ENCODE results near the gene TIMM50.

DNA sequence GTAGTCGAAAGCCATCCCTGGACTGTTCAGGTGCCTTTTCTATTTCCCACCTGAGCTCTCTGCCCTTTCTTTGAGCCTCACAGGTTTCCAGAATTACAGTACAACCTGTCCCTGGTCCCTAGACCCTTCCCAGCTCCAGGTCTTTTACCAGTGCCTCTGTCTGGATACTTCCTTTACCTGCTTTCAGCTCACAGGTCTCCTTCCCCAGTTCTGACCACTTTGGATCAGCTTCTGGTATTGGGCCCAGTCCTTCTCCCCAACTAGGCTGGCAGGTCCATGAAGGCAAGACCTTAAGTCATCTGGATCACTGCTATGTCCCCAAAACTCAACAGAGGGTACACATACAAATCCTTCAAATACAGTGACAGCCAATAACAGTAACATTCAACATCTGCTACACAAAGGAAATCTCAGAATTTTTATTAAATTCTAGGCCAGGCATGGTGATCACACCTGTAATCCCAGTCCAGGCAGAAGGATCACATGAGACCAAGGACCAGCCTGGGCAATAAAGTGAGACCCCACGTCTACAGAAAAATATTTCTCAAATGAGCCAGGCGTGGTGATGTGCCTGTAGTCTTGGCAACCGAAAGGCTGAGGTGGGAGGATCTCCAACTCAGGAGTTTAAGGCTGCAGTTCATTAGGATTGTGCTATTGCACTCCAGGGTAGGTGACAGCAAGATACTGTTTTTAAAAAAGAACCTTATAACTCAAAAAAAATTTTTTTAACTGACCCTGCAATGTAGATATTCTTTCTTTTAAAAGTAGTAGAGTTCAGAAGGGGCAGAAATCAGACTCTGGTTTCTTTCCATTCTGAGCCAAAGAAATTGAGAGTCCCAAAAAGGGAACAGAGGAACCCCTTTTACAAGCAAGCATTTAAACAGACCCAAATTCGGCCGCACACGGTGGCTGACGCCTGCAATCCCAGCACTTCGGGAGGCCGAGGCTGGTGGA is 46.2 kb upstream of the TIMM50 start:
- TF ChIP-seq POLR2A (IDR thresholded peaks at IDR 0.05): no peak
- TF ChIP-seq, protein P1, sequence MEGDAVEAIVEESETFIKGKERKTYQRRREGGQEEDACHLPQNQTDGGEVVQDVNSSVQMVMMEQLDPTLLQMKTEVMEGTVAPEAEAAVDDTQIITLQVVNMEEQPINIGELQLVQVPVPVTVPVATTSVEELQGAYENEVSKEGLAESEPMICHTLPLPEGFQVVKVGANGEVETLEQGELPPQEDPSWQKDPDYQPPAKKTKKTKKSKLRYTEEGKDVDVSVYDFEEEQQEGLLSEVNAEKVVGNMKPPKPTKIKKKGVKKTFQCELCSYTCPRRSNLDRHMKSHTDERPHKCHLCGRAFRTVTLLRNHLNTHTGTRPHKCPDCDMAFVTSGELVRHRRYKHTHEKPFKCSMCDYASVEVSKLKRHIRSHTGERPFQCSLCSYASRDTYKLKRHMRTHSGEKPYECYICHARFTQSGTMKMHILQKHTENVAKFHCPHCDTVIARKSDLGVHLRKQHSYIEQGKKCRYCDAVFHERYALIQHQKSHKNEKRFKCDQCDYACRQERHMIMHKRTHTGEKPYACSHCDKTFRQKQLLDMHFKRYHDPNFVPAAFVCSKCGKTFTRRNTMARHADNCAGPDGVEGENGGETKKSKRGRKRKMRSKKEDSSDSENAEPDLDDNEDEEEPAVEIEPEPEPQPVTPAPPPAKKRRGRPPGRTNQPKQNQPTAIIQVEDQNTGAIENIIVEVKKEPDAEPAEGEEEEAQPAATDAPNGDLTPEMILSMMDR (IDR thresholded peaks at IDR 0.05): no peak

Data from prostate gland (tissue), 2 donors.